HG03025 (cell line): ENCODE results near the gene ACE.
"Not testable (repeated sequence)": the region's sequence is repeated elsewhere in the genome, so short reads cannot be mapped to it uniquely, and the experiment has no call there.

ENCODE experiments used
- ATAC-seq: cut with Tn5 transposase; IDR thresholded peaks from one replicate; pipeline ENCODE4 v1.9.1; 2021; ENCODE audit warnings: mild to moderate bottlenecking, moderate library complexity; ENCODE audit not compliant: unreplicated experiment, low FRiP score

ACE gene

GRCh38 chr17:63443053-63443452, 33.8 kb upstream of the ACE start:
- no peak for ATAC-seq

- ATAC-seq, result no peak
Measured at GRCh38 chr17:63444457-63444856, 32.4 kb upstream of the ACE start.

DNA sequence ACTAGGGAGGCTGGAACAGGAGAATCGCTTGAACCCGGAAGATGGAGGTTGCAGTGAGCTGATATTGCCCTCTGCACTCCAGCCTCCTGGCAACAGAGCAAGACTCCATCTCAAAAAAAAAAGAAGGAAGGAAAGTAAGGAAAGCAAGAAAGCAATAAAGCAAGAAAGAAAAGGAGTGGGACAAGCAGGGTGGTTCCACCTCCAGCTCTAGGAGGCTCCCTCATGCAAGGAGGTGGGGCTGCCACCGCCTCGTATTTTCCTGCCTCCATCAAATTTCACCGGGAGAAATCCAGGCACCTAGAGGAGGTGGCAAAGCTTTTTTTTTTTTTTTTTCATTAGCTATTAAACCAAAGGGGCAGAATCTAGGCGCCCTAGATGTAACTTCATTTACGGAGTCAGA, 31.8 kb upstream of the ACE start:
- no peak for ATAC-seq

DNA sequence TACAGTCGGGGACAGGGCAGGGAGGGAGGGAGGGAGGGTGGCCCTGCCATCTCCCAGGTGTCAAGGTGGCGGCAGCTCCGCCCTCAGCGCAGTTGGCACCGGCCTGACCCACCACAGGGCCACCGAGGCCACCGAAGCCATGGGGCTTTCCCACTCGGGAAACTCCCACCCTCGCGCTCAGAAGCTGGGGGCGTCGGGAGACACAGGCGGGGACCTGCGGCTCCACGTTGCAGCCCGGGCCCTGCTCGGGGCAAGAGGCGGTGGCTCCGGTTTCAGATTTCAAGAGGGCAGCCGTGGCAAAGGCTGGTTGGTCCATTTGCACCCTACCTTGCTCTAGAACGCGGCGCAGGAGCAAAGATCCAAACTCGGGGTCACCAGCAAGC, 31.3 kb upstream of the ACE start:
- peak; percentile 24 for ATAC-seq

GRCh38 chr17:63445954-63446752, 30.7 kb upstream of the ACE start, which contains the start of gene CYB561:
Gene CYB561 (minus strand): TSS chr17:63446306. CDS start chr17:63437547, 8,759 bp downstream.
- peak; percentile 55 for ATAC-seq

DNA sequence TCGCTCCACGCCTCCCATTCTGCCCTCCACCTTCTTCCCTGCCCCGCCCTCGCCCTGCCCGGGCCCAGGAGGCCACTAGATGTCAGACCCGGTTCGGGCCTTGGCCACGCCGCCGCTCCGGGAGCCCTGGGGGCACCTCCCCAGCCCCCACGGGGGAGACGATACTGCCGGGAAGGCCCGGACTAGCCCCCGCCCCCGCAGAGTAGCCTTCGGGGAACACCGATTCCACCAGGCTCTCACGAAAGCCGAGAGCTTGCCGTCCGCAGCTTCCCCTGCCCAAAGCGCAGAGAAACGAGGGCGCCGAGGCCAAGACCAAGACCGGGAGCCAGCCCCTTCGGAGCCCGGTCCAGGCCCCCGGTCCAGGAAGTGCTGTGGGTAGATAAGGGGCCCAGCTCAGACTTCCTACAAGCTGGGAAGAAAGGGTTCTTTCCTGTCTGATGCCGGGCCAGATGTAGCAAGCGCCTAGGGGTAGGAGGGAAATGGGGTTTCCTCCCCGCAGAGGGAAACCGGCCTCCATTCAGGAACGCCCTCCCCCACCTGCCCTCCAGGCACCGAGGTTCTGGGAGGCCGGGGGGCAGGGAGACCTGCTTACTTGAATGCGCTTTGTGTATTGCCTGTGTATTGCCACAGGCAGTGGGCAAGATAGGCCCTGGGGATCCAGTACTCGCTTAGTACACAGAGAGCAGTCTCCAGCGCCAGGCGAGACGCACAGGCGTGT, 29.9 kb upstream of the ACE start:
- ATAC-seq, result peak; percentile 15

DNA sequence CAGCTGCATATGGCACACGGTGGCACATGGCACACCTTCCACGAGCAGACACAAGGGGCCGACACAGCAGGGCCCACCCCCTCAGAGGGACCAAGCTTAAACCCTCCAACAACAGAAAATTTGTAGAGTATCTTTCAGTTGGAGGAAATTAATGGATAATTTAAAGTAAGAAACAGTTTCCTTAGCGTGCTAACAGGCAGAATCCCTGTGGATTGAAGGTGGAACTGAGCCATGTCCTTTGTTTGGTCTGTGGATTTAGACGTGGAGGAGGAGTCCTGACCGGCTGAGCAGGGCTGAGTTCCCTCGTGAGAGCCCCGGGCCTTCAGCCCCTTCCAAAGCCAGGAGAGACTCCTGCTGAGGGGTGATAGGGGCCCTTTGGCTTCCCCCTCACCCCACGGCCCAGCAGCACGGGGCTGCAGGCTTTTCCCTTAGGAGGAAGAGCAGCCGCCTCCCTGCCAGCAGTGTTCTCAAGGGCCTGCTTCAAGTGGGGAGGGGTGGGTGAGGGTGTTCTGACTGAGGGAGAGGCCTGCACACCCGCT, 29.3 kb upstream of the ACE start:
- no peak for ATAC-seq

DNA sequence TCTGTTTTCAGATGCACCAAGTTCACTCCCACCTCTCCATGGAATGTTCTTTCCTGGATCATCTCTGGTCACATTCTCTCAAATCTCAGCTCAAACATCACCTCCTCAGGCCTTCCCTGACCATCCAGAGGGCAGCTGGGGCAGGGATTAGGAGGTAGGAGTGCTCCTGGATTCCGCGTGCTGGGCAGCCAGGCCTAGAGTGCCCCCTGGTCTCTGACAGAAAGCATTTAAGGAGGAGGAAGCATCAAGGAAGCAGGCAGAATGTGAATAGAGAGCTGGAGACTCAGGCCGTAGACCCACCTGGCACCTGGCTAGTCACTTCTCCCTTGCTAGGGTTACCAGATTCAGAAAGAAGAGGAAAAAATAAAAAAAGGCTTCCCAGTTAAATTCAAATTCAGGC, 28.2 kb upstream of the ACE start:
- no peak for ATAC-seq

GRCh38 chr17:63450551-63450950, 26.3 kb upstream of the ACE start:
- ATAC-seq, result no peak

GRCh38 chr17:63451150-63451549, 25.7 kb upstream of the ACE start:
- no peak for ATAC-seq

GRCh38 chr17:63452046-63452961, 24.6 kb upstream of the ACE start:
- ATAC-seq, result no peak

- ATAC-seq, result no peak
Measured at GRCh38 chr17:63452962-63453551, 23.8 kb upstream of the ACE start.

GRCh38 chr17:63454357-63454756, 22.5 kb upstream of the ACE start:
- not testable (repeated sequence) for ATAC-seq

DNA sequence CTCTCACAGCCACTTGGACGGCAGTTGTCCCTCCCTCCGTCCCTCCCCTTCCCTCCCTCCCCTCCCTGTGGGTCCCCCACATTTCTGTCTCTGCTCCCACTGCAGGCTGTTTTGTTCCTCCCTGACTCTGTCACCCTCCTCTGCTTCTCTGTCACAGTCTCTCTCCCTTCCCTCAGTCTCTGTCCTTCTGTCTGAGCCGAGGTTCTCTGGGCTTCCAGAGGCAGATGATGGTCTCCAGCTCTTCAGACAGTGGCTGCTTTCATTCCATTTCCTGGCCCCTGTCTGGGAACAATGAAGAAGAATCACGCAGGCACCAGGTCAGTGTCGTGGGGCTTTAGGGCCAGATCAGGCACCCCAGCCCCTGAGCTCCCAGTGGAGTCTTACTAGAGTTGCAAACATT, 21.9 kb upstream of the ACE start:
- ATAC-seq, result no peak

DNA sequence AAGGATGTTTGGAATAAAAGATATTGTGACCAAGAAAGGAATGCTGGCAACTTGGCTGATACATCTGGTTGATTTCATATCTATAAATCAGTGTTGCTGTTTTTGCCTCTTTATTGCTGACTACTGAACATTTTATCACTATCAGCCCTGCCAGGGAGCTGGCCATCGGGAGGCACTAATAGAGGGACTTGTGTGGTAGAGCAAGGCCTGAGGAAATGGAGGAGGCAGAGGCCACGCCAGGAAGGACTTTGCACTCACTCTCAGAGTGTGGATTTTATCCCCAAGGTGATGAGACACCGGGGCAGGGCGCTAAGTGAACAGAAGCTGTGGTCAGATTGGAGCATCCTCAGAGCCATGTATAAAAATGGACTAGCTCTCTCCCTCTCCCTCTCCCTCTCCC, 21.4 kb upstream of the ACE start:
- no peak for ATAC-seq

- no peak for ATAC-seq
Measured at GRCh38 chr17:63458478-63458877, 18.4 kb upstream of the ACE start.

DNA sequence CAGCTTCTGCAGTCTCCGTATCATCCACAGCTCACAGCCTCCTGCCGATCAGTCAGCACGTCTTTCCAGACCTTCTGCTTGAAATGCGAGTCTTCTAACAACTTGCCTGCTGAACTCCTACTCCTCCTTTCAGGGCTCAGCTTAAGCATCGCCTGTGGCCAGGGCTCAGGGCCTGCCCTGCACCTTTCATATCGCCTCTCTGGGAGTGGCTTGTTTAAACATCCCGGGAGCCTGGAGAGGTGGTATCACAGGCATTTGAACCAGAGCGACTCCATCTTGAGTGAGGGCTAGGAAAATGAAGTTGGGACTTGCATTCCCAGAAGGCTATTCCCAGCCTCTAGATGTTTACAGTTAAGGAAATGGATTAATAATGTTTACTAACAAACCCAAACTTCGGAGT, 16.8 kb upstream of the ACE start:
- no peak for ATAC-seq

DNA sequence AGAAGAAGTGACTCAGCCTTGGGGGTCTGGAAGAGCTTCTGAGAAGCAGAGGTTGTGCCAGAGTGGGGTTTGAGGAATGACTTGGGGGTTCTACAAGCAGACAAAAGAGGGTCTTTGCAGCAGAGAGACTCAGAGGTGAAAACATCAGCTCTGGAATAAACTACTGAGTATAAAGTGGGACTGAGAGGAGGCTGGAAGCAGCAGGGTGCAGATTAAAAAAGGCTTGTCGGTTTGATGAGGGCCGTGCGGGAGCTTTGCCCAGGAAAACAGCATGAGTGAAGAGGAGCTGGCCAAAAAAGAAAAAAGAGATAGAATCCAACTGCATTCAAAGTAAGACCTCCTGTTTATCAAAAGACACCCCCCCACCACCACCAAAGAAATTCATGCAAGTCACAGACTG, 13.1 kb upstream of the ACE start:
- no peak for ATAC-seq

- no peak for ATAC-seq
Measured at GRCh38 chr17:63464691-63465236, 12.1 kb upstream of the ACE start.

GRCh38 chr17:63468099-63468498, 8.8 kb upstream of the ACE start:
- ATAC-seq, result not testable (repeated sequence)
